NT2/D1 (cell line): Measurements from ENCODE around the gene WRNIP1.

Experiments
- SUZ12 ChIP-seq: IDR thresholded peaks from 2 replicates; pipeline ENCODE4 v1.6.1; 2011; ENCODE audit not compliant: insufficient read length, insufficient read depth; ENCODE audit errors: extremely low read depth
- YY1 ChIP-seq: IDR thresholded peaks from 2 replicates; pipeline ENCODE4 v1.6.1; 2011; ENCODE audit not compliant: insufficient read length, insufficient read depth

GRCh38 chr6:2765166-2765895 lies at the start of gene WRNIP1:
- TF ChIP-seq YY1 (no peak), SUZ12 (no peak)
